22Rv1 (cell line): ENCODE results near the gene RAB9A.

Source experiments
- ZFX ChIP-seq: fragments of 450-650 bp; IDR thresholded peaks from 2 replicates; pipeline ENCODE4 v1.6.1; 2017; ENCODE audit warnings: antibody characterized with exemption, borderline replicate concordance
- TF ChIP-seq, protein P1 (sequence below): fragments of 450-650 bp; IDR thresholded peaks from 2 replicates; pipeline ENCODE4 v1.5.1; 2017; ENCODE audit warnings: mild to moderate bottlenecking

DNA sequence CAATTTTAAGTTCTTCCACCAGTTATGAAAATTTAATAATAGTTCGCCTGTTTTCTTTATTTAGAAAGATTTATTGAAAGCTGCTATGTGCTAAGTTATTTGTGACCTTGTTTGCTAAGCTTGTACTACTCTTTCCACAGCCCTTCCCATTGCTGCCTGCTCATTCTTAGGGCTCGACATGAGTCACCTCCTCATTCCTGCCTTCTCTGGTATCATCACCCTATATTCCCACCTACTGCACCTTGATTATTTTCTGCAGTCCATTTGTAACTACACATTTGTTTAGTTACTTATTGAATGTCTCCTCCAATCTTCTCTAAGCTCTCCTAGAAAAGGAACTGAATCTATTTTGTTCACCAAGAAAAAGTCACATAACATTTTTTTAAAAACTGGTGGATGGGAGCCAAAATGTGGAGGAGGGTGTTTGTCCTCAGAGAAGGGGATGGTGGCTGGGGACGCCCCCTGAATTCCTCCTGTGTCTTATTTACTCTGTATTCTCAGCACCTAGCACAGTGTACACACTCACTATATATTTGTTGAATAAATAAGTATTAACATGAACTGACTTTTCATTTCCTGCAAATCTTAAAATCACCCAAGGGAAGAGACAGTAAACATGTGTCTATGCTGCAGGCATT, 3.7 kb upstream of the RAB9A start:
- TF ChIP-seq, protein P1, sequence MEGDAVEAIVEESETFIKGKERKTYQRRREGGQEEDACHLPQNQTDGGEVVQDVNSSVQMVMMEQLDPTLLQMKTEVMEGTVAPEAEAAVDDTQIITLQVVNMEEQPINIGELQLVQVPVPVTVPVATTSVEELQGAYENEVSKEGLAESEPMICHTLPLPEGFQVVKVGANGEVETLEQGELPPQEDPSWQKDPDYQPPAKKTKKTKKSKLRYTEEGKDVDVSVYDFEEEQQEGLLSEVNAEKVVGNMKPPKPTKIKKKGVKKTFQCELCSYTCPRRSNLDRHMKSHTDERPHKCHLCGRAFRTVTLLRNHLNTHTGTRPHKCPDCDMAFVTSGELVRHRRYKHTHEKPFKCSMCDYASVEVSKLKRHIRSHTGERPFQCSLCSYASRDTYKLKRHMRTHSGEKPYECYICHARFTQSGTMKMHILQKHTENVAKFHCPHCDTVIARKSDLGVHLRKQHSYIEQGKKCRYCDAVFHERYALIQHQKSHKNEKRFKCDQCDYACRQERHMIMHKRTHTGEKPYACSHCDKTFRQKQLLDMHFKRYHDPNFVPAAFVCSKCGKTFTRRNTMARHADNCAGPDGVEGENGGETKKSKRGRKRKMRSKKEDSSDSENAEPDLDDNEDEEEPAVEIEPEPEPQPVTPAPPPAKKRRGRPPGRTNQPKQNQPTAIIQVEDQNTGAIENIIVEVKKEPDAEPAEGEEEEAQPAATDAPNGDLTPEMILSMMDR, result no peak
- no peak for TF ChIP-seq ZFX
